ENCODE measurements around the gene DNAJC2.
A peak's percentile ranks its signal among the peaks of the same experiment; 100 is the strongest.

DNAJC2 gene, protein sequence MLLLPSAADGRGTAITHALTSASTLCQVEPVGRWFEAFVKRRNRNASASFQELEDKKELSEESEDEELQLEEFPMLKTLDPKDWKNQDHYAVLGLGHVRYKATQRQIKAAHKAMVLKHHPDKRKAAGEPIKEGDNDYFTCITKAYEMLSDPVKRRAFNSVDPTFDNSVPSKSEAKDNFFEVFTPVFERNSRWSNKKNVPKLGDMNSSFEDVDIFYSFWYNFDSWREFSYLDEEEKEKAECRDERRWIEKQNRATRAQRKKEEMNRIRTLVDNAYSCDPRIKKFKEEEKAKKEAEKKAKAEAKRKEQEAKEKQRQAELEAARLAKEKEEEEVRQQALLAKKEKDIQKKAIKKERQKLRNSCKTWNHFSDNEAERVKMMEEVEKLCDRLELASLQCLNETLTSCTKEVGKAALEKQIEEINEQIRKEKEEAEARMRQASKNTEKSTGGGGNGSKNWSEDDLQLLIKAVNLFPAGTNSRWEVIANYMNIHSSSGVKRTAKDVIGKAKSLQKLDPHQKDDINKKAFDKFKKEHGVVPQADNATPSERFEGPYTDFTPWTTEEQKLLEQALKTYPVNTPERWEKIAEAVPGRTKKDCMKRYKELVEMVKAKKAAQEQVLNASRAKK

GRCh38 chr7:103344453-103345149 lies at the start of gene DNAJC2:
Gene DNAJC2 (minus strand): TSS chr7:103344767. CDS start chr7:103344622, 145 bp downstream.
- DNase-seq (ENCODE audit: low spot score): peak; percentile 91

DNA sequence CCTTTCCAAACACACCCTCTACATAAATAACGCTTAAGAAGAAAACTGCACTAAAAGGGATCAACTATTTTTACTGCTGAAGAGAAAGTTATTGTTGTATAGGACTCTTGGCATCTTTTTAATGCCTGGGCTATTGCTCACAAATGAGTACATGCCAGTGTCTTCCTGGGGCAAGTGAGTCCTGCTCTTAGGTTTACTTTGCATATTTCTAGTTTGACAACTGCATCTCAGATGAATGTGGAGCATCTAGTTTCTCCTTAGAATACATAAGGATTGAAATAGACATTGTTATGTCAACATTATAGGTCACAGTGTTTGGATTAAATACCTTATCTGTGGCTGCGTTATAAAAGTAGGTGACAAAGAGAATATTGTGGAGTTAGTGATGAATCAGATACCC lies 47.4 kb upstream of the DNAJC2 start:
- no peak for DNase-seq (ENCODE audit: low spot score)

GRCh38 chr7:103391150-103391549 lies 46.6 kb upstream of the DNAJC2 start:
- no peak for DNase-seq (ENCODE audit: low spot score)

GRCh38 chr7:103389263-103389662 lies 44.7 kb upstream of the DNAJC2 start:
- no peak for DNase-seq (ENCODE audit: low spot score)

GRCh38 chr7:103388469-103389140 lies 44.0 kb upstream of the DNAJC2 start:
- no peak for DNase-seq (ENCODE audit: low spot score)

DNA sequence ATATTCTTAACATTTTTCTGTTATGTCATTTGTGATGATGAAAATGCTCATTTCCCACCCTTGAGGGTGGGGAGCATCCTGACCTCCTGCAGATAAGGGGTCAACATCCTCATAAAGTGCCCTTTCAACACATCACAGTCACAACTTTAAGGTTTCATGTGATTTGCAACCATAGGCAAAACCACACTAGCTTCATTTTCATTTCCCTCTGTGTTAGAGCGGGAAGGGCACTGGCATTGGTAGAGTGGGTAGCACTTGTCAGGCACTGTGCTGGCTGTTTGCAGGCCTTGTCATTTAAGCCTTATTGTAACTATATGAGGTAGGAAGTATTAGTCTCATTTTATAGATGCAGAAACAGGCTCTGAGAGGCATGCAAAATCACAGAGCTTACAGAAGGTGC lies 42.7 kb upstream of the DNAJC2 start:
- DNase-seq (ENCODE audit: low spot score): no peak

DNA sequence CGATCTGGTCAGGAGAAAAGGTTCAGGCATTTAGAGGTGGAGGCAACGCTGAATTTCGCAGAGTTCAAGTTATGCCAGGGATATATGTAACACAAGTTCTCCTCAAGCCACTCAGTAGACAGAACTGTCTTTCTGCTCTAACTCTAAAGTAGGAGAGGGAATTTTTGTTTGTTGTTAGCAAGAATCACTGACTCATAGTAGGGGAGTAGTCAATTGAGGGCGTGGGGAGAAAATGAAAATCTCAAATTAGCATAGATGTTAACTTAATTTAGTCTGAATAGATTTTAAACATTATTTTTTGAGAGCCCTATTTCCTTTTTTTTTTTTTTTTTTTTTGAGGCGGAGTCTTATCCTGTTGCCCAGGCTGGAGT lies 37.5 kb upstream of the DNAJC2 start:
- DNase-seq (ENCODE audit: low spot score): no peak

GRCh38 chr7:103381280-103382031 lies 36.9 kb upstream of the DNAJC2 start:
- no peak for DNase-seq (ENCODE audit: low spot score)

GRCh38 chr7:103380395-103381191 lies 36.0 kb upstream of the DNAJC2 start:
- no peak for DNase-seq (ENCODE audit: low spot score)

- no peak for DNase-seq (ENCODE audit: low spot score)
These were observed 34.9 kb upstream of the DNAJC2 start for GRCh38 chr7:103379270-103379975.

DNA sequence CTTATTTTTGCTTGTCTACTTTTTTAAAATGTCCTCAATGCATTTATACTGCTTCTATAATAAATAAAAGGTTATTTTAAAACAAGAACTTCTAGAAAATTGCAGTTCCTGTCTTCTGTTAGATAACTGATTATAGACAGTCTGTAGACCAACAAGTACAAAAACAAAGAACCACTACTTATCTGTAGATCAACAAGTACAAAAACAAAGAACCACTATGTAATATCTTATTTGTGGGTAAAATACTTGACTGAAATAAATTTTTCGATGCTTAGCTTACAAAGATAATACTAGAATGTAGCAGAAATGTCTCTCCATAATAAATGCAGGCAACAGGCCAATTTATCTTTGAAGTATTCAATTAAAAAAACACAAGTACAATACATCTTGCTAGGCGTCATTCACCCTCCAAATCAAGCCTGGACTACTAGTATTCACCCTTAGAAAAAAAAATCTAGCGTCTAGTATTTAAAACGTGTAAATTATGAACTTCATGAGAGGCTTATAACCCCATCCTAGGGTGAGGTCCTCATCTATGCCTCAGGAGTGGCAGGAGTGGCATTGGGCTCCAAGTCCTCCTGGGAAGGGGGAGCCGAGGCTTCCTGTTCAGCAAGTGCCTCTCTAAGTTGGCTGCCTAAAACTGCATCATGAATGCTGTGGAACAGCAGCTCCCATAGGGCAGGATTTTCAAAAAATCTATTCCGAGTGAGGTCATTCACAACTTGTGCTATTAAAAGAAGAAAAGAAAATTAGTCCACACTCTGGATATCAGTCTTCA lies 29.5 kb upstream of the DNAJC2 start:
- DNase-seq (ENCODE audit: low spot score): no peak

DNA sequence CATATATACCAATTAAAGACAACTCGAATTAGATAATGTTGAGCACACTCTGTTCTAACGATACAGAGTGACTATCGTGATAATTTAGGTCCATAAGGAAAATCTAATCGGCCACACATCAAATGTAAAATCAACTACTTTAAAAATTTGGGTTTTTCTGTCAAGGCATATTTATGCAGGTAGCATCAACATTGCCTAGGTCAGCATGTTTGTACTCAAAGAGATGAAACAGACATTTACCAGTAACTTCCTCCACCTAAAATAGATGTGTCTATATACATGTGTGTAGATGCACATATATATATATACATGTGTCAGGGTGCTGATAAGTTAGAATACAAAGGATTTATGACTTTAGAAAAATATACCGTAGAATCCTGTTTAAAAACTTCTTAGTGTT lies 24.9 kb upstream of the DNAJC2 start:
- no peak for DNase-seq (ENCODE audit: low spot score)

DNA sequence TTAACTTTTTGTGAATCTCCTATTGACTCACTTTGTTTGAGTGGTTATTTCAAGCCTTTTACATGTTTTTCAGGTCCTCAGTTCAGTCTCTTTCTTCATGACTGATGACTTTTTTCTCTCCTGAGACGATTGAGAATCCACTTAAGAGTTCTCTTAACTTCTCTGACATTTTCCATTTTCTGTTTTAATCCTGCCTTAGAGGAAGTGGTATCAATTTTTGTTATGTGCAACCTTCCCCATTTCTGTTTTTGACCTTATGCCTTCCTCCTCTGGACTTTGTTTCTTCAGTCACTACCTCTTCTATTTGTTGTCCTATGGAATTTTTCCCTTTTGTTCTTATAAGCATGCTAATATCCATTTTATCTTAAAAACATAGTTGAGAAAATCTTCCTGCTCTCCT lies 5.2 kb upstream of the DNAJC2 start:
- DNase-seq (ENCODE audit: low spot score): no peak

- DNase-seq (ENCODE audit: low spot score): no peak
These were observed 4.4 kb upstream of the DNAJC2 start for GRCh38 chr7:103348959-103349358.

GRCh38 chr7:103348452-103348851 lies 3.9 kb upstream of the DNAJC2 start:
- no peak for DNase-seq (ENCODE audit: low spot score)

DNA sequence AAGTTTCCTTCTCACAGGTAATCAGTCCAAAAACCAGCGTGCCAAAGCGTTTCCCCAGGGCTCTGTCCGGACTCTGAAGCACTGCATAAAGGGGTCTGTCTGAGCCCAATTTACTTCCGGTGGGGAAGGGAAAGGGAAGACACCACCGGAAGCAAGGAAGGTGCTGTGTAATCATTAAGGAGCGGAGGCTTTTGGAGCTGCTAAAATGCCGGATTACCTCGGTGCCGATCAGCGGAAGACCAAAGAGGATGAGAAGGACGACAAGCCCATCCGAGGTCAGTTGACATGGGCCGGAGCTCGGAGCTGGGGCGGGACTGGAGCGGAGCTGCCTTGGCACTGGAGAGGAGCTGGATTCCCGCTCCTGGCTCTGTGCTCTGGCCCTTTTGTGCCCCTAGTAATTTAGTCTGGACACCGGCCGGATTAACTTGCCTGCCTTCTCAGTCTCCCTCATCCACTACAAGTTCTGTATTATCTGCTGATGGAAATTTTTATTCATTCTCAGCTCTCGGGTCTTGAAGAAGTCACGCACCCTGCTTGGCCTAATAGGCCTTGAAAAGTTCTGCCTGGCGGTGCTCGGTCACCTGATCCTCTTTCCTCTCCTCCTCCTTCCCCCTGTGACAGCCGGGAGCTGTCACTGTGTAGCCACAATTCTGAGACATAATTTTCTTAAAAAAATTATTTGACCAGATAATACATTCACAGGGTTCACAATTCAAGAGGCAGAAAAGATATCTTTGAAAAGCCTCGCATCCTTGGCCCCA lies 3.1 kb upstream of the DNAJC2 start, which contains the start of gene PSMC2:
Gene PSMC2, plus strand, starts transcription at position 137 of the 761 bp plus-strand sequence. Its CDS starts 69 bp downstream, at position 206.
- DNase-seq (ENCODE audit: low spot score): peak; percentile 91

DNA sequence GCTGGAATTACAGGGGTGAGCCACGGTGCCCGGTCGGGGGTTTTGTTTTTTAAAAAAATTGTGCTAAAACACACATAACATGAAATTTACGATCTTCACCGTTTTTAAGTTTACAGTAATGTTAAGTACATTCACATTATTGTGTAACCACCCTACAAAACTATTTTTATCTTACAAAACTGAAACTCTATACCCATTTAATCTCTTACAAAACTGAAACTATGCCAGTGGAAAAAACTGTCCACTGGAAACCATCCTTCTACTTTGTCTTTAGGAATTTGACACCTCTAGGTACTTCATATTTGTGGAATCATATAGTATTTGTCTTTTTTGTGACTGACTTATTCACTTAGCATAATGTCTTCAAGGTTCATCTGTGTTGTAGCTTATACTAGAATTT lies 1.8 kb upstream of the DNAJC2 start:
- DNase-seq (ENCODE audit: low spot score): no peak

DNA sequence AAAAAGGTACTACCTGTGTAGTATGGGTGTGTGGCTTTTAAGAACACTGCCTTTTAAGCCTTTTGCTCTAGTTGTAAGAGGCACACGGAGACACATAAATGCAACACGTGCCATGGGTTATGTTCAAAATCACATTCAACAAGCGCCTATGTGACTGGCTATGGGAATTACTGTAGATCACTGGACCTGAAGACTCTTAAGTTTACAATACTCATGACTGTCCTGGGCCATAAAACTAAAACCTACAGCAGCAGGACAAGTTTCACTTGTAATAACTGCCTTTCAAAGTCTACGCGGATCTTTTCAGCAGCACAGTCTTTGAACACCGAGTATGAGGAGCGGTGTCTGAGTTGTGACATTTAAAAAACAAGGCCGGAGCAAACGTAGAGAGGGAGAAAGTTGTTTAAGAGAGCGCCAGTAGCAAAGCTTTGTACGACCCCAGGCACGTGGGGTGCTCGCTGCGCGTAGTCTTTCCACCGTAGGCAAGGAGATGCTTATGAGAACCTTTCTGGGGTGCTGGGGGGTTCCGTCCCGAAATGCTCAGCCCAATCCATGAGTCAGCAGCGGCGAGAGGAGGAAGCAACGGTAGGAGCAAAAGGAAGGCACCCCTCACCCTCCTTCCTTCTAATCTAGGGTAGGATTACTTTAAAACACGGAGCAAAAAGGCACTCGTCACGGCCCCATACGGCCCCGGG lies 662 bp downstream of the DNAJC2 start:
- DNase-seq (ENCODE audit: low spot score): peak; percentile 47

Data from kidney tubule cell (primary cell).